MM.1S (cell line): ENCODE measurements around the gene PCDHA1.

Experiments
- EZH2 ChIP-seq: fragments of 300-600 bp; sonication (generic); optimal IDR thresholded peaks from 2 replicates; pipeline ENCODE3; 2017; ENCODE audit warnings: low read depth, mild to moderate bottlenecking, antibody characterized with exemption, low read length, mixed read lengths
- EZH2phosphoT487 ChIP-seq: fragments of 300-600 bp; sonication (generic); IDR thresholded peaks from 2 replicates; pipeline ENCODE4 v1.6.1; 2018; ENCODE audit warnings: antibody characterized with exemption, low read length
- TF ChIP-seq, protein P1 (sequence below): fragments of 300-600 bp; sonication (generic); IDR thresholded peaks from 2 replicates; pipeline ENCODE4 v1.5.1; 2016; ENCODE audit warnings: antibody characterized with exemption, low read length, mixed read lengths

DNA sequence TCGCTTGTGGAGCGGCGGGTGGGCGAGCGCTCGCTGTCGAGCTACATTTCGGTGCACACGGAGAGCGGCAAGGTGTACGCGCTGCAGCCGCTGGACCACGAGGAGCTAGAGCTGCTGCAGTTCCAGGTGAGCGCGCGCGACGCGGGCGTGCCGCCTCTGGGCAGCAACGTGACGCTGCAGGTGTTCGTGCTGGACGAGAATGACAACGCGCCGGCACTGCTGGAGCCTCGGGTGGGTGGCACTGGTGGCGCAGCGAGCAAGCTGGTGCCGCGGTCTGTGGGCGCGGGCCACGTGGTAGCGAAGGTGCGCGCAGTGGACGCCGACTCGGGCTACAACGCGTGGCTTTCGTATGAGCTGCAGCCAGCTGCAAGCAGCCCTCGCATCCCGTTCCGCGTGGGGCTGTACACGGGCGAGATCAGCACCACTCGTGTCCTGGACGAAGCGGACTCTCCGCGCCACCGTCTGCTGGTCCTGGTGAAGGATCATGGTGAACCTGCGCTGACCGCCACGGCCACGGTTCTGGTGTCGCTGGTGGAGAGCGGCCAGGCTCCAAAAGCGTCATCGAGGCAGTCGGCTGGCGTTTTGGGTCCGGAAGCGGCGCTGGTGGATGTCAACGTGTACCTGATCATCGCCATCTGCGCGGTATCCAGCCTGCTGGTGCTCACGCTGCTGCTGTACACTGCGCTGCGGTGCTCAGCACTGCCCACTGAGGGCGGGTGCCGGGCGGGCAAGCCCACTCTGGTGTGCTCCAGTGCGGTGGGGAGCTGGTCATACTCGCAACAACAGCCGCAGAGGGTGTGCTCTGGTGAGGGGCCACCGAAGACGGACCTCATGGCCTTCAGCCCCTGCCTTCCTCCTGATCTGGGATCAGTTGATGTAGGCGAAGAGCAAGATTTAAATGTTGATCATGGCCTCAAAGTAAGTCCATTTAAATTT is 57.1 kb downstream of the PCDHA1 start:
- TF ChIP-seq, protein P1, sequence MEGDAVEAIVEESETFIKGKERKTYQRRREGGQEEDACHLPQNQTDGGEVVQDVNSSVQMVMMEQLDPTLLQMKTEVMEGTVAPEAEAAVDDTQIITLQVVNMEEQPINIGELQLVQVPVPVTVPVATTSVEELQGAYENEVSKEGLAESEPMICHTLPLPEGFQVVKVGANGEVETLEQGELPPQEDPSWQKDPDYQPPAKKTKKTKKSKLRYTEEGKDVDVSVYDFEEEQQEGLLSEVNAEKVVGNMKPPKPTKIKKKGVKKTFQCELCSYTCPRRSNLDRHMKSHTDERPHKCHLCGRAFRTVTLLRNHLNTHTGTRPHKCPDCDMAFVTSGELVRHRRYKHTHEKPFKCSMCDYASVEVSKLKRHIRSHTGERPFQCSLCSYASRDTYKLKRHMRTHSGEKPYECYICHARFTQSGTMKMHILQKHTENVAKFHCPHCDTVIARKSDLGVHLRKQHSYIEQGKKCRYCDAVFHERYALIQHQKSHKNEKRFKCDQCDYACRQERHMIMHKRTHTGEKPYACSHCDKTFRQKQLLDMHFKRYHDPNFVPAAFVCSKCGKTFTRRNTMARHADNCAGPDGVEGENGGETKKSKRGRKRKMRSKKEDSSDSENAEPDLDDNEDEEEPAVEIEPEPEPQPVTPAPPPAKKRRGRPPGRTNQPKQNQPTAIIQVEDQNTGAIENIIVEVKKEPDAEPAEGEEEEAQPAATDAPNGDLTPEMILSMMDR = no peak
- TF ChIP-seq EZH2 (no peak), EZH2phosphoT487 (no peak)
